GM20000 (cell line): Measurements from ENCODE around the gene RNF34.
"Not testable (repeated sequence)": the region's sequence is repeated elsewhere in the genome, so short reads cannot be mapped to it uniquely, and the experiment has no call there.

Experiments
- DNase-seq: peaks from one replicate; pipeline ENCODE4 v3.0.0; 2012; ENCODE audit warnings: low spot score
- CTCF ChIP-seq: IDR thresholded peaks from 2 replicates; pipeline ENCODE4 v1.5.1; 2012; ENCODE audit warnings: mild to moderate bottlenecking, control low read depth; ENCODE audit errors: extremely low read depth, missing control alignments

The RNF34 gene

GRCh38 chr12:121376754-121377697 is 22.9 kb upstream of the RNF34 start:
- TF ChIP-seq CTCF: no peak
- no peak for DNase-seq

DNA sequence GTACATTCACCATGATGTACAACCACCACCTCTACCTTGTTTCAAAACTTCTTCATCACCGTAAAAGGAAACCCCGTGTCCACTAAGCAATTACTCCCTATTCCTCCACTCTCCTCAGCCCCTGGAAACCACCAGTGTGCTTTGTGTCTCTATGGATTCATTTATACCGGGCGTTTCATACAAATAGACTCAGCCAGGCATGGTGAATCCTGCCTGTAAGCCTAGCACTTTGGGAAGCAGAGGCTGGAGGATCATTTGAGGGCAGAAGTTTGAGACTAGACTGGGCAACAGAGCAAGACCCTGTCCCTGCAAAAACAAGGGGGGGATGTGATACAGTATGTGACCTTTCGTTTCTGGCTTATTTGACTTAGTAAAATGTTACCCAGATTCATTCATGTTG is 21.2 kb upstream of the RNF34 start:
- TF ChIP-seq CTCF: no peak
- DNase-seq: no peak

GRCh38 chr12:121379945-121380344 is 20.0 kb upstream of the RNF34 start:
- DNase-seq: no peak
- no peak for TF ChIP-seq CTCF

DNA sequence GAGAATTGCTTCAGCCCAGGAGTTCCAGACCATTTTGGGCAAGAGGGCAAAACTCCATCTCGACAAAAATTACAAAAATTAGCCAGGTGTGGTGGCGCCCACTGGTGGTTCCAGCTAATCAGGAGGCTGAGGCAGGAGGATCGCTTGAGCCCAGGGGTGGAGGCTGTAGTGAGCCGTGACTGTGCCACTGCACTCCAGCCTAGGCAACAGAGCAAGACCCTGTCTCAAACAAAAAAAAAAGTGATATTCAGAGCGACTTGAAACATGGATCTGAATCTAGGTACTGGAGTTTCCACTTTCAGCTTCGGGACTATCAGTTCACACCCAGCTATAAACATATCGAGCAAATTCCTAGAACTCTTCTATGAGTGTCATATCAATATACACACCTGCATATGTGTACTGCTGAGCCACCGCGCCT is 16.3 kb upstream of the RNF34 start:
- TF ChIP-seq CTCF: no peak
- DNase-seq: no peak

- not testable (repeated sequence) for DNase-seq
Measured at GRCh38 chr12:121384891-121385290, 15.0 kb upstream of the RNF34 start.

DNA sequence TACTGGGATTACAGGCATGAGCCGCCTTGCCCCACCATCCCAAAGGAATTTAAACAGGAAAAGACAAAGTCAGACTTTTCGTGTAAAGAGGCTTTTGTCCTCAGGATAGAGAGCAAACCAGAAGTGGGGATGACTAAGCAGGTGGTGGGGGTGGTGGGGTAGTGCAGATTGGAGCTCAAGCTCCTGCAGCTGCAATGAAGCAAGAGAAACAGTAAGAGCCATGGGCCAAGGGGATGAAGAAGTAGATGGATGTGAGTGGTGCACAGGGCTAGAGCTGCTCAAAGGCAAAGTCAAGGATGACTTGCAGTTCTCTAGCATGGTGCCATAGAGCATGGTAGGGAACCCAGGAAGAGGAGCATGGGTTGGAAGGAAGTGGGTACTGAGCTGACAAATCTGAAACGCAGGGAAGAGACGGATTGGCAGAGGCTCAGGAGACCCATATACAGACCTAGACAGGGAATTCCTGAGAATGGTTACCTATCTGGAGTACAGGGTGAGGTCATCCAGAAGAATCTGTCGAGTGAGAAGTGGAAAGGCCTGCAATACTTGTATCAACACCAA is 11.4 kb upstream of the RNF34 start:
- no peak for DNase-seq
- TF ChIP-seq CTCF: no peak

- no peak for DNase-seq
- no peak for TF ChIP-seq CTCF
Measured at GRCh38 chr12:121390856-121391255, 9.1 kb upstream of the RNF34 start.
